Stimulated activated CD4-positive, alpha-beta T cell treated with anti-CD3 and anti-CD28 coated beads, Interleukin-4, amount 100 ng/mL, for 24 hours (primary cell): ENCODE data around the gene OSBP.
"Not testable (repeated sequence)": the region's sequence is repeated elsewhere in the genome, so short reads cannot be mapped to it uniquely, and the experiment has no call there.

Experiments
- DNase-seq: peaks from one replicate; pipeline ENCODE4 v3.0.0-alpha.2; 2020

OSBP gene

DNA sequence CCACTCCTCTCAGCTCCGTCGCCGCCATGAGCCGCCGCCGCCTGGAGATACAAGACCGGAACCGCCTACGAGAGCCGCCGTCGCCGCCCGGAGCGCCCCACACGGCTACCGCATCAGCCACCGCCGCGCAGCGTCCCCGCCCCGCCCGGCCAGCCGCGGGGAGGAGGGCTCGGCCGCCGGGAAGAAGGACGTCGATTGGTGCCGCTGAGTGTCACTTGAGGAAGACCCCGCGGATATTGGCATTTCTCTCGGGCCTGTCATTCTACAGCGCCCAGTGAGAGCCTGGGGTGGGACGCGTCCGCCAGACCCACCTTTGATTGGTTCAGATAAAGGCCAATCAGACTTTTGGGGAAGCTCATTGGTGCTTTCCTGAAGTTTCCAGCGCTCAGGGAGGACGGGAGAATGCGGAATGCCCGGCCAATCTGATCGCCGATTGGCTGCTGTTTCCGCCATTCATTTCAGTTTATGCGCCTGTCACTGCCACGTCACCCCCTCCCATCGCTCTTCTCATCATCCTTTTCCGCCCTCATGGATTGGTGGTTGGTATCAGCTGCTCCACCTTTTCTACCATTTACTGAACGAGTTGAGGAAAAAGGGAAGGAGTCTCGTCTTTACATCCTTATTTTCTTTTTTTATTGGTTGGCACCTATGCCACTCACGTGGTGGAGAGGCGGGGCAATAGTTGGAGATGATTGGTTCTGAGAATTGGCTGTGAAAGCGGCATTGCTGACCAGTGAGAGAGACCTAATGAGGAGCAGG is at the start of gene OSBP:
TSS of gene OSBP (minus strand) at position 138 of the 759 bp plus-strand sequence. CDS start at position 28, 110 bp downstream.
- peak; percentile 99 for DNase-seq

GRCh38 chr11:59660621-59661020 is 45.0 kb upstream of the OSBP start:
- DNase-seq, result no peak

GRCh38 chr11:59659981-59660380 is 44.4 kb upstream of the OSBP start:
- no peak for DNase-seq

GRCh38 chr11:59658036-59658435 is 42.5 kb upstream of the OSBP start:
- DNase-seq, result no peak

GRCh38 chr11:59654893-59655292 is 39.3 kb upstream of the OSBP start:
- DNase-seq, result no peak

GRCh38 chr11:59647245-59647980 is 31.8 kb upstream of the OSBP start:
- DNase-seq, result no peak

DNA sequence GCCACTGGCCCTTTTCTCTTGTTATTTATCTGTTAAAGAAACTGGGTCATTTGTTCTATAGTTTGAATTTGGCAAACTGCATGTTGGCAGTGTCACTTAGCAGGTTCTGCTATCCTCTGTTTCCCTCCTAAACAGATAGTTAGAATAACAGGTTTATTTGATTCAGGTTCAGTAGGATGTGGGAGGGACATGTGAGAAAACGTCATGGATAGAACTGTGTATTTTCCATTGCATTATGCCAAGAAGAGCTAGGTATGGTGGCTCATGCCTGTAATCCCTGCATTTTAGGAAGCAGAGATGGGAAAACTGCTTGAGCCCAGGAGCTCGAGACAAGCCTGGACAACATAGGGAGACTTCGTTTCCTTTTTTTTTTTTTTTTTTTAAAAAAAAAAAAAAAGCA is 29.0 kb upstream of the OSBP start:
- no peak for DNase-seq

GRCh38 chr11:59643390-59643789 is 27.8 kb upstream of the OSBP start:
- no peak for DNase-seq

DNA sequence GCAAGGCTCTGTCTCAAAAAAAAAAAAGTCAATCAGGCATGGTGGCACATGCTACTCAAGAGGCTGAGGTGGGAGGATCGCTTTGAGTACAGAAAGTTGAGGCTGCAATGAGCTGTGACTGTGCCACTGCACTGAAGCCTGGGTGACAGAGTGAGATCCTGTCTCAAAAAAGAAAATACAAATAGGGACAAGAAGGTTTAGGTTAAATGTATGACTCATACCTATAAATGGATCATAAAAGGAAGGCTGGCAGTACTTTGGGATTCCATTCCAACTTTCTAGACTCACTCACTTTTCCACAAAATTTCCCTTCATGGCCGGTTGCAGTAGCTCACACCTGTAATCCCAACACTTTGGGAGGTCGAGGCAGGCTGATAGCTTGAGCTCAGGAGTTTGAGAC is 25.6 kb upstream of the OSBP start:
- DNase-seq, result no peak

DNA sequence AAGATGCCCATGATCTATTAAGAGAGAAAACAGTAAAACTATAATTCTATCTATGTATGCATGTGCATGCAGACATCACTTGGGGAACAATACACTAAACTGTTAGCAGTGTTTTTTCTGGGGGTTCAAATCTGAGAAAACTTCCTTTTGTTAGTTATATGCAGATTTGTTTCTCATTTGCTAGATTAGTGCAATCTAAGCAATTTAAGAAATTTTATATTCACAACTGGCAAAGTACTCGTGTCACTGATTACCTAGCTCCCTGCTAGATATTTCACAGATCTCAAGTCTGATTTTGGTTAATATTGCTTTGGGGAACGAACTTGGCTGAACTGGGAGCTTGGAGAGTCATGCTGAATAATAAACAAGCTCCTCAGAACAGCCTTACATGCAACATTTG is 14.9 kb upstream of the OSBP start:
- no peak for DNase-seq

DNA sequence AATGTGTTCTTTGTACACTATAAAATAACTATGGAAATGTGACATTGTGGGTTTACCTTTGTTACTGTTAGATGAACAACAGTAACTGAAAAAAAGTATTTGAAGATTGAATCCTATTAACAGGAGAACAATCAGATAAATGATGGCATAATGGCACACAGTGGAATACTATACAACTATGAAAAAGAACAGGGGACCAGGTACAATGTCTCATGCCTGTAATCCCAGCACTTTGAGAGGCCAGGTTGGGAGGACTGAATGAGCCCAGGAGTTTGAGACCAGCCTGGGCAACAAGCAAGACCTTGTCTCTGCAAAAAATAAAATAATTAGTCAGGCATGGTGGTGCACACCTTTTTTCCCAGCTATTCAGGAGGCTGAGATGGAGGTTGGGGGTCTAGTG is 14.4 kb upstream of the OSBP start:
- no peak for DNase-seq

- DNase-seq, result not testable (repeated sequence)
Observed at GRCh38 chr11:59626969-59627368, 11.4 kb upstream of the OSBP start.

GRCh38 chr11:59625703-59626102 is 10.1 kb upstream of the OSBP start:
- DNase-seq, result no peak

DNA sequence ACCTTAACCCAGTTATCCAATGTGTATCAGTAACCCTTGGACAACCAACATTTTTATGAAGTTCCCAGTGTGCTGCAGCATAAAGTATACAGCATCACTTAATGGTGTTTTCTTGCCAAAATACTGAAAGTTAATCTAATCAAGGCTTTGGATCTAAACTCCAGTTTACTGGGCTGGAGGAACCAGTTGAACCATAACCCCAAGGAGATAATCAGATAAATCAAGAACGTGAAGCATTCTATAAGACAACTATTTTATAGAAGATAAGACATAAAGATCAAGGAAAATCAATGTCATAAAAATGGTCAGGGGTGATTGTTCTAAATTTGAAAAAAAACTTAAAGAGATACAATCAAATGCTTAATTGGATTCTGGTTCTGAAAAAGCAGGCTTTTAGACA is 2.3 kb upstream of the OSBP start:
- DNase-seq, result no peak

GRCh38 chr11:59616396-59616982 is 915 bp upstream of the OSBP start:
- no peak for DNase-seq

DNA sequence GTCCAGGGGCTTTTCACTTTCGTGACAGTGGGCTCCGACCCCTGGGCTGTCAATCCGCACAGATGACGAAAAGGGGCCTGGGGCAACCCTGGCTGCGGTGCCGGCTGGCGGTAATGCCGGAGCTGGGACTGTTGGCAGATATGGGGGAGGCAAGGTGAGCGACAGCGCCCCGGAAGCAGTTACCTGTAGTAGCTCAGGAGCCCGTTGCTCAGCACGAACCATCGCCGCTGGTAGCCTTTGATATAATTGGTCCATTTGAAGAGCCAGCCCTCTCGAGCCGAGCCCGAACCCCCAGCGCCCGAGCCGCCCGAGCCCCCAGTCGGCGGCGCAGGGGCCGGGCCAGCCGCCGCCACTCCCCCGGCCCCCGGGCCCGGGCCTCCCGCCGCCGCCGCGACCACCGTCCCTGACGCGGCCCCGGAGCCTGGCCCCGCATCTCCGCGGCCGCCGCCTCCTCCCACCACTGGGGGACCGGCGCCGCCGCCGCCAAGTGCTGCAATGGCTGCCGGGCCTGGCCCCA is 396 bp downstream of the OSBP start:
- DNase-seq, result peak; percentile 62

DNA sequence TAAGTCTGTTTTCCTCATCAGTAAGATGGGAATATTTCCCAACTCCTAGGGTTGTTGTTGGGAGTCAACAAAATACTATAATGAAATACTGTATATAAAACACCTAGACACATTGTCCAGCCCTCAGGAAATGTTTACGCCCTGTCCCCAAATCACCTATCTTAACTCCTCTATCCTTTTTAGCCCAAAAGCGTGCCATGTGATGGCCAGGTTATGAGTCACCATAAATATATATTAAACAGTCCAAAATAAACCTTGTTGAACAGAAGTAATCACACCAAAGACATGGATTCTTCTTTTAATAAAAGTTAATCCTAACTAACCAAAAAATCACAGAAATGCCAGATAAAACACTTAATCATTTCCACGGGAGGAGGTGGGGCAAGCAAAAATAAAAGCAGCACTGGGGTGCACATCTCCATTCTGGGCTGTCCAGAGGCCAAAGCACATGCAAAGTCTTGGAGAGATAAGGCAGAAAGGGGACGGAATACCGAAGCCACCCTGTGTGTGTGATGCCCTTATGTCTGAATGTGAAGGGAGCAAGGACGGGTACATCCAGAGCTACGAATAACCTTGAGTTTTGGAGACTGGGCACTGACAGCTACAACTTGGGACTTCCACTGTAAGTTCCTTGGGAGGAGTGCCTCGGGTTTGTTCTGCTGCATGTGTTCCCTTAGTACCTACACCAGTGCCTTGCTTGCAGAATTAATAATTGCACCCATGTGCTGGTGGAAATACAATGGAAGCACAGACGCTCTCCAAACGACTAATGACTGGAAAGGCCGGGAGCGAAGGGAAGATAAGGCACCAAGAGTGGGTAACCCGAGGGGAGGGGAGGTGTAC is 1.1 kb downstream of the OSBP start:
- no peak for DNase-seq

DNA sequence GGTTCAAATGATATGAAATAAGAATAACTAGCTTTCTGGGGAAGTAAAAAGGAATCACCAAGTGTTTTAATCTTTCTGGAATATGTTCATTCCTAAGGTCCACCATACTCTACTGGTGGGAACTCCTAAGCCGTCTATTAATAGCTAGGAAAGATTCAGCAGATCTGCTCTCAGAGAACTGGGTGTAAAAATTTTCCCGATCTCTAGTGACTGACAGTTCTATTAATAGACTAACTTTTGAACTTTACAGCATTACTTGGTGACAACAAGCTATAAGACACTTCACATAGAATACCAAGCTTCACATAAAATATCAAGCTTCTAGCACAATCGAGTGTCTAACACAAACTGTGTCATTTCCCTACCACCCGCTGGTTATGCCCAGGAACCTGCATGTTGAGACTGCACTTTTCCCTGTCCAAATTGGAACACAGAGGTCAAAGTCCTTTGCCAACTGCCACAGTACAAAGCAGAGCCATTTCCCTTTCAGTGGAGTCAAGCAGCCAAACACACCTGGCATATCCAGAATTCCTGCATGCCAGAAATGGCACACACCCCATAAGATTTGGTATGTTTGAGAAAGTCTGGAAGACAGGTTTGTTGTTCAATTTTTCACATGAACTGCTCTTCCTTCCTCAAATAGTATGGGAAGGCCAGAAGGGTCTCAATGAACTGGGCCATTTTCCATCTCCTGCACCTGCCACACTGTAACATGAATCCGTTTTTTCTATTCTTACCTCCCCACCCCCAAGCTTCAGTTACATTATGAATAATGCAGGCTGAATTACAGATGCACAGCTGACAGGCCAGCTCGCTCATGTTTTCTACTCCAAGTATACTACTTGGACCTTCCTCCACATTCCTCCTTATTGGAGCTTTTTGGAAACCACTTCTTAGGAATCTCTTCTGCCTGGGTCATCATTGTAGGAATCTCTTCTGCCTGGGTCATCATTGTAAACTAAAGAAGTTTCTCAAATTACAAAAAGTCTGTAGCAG is 3.7 kb downstream of the OSBP start:
- no peak for DNase-seq

- peak; percentile 9 for DNase-seq
Observed at GRCh38 chr11:59610289-59610688, 5.3 kb downstream of the OSBP start.

DNA sequence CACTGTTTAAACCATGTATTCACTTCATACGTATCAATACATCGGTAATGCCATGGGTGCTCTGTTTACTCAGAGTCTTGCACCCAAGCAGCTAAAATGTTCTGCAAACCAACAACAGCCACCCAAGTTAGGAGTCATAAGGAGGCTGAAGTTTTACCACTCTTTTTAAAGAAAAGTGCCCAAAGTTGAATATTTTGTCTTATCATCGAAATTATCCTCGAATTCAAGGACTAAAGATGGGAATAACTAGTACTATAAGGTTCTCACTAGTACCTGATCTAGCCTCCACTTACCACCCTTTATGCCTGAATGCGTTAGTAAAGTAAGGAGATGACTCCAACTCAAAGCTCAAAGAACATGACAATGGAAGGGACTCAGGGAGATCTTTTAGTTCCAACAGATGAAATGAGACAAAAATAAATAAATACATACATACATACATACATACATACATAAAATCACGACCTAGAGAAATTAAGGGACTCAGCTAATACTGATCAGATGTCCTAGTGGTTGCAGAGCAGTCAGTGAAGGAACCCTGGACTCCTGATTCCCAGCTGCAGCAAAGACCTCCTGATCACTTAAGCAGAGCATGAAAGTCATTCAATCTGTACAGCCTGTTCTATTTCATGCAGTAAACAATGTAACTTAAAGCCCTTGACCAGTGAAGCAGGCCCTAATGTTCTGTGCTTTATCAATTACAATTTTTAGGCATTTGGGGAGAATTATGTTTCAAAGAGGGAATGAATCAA is 7.7 kb downstream of the OSBP start:
- no peak for DNase-seq

DNA sequence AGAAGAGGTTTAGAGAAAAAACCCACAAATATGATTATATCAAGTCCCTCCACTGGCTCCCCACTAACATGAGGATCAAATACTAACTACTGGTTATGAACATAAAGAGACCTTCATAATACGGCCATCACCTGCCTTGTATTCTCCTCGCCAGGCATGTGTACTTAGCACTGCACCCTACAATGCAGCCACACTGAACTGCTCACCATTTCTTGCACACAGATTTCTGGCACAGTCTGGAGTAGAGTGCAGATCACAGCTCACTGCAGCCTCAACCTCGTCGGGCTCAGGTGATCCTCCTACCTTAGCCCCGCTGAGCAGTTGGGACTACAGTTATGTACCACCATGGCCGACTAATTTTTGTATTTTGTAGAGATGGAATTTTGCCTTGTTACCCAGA is 13.1 kb downstream of the OSBP start:
- DNase-seq, result no peak
